Gastroesophageal sphincter (tissue), 4 donors: ENCODE measurements around the gene GNA14. TPM values are rescaled to one million over a fixed set of nuclear protein-coding genes. Genes with fewer than 3 reads are reported as not detected.
A peak's percentile ranks its signal among the peaks of the same experiment; 100 is the strongest.

Experiments
- ATAC-seq: fragments of 150-250 bp; one replicate; pipeline ENCODE4 v1.9.1; 2016; ENCODE audit warnings: mild to moderate bottlenecking, moderate library complexity
- H3K27ac ChIP-seq, 4 donors: fragments of 200-600 bp; sonication (generic) in 3 of 4; 1 replicate in 3 of 4; 2 replicates in 1 of 4; pipeline ENCODE4 v1.5.1; 2016 to 2019
- H3K27me3 ChIP-seq: fragments of 200-600 bp; sonication (generic); one replicate; pipeline ENCODE4 v1.5.1; 2019
- H3K36me3 ChIP-seq, 2 donors: fragments of 200-600 bp; sonication (generic); one replicate each; pipeline ENCODE4 v1.5.1; 2019; ENCODE audit warnings: control low read depth in 1 of 2
- H3K4me1 ChIP-seq, 3 donors: fragments of 200-600 bp; sonication (generic); 1 replicate in 2 of 3; 2 replicates in 1 of 3; pipeline ENCODE4 v1.5.1; 2016 to 2019; ENCODE audit warnings: control low read depth in 2 of 3
- H3K4me3 ChIP-seq, 2 donors: fragments of 200-600 bp; sonication (generic); one replicate each; pipeline ENCODE4 v1.5.1; 2019; ENCODE audit warnings: mild to moderate bottlenecking in 1 of 2, moderate library complexity in 1 of 2
- H3K9me3 ChIP-seq, 3 donors: fragments of 200-600 bp; sonication (generic); one replicate each; pipeline ENCODE4 v1.5.1; 2017 to 2019; ENCODE audit warnings: control low read depth in 2 of 3
- EP300 ChIP-seq: sonication (generic); formaldehyde crosslinking; IDR thresholded peaks from one replicate; pipeline ENCODE4 v1.6.1; 2017; ENCODE audit warnings: antibody characterized with exemption, mild to moderate bottlenecking
- POLR2A ChIP-seq, 2 donors: fragments of 450-650 bp; IDR thresholded peaks; one replicate each; pipeline ENCODE4 v1.6.1; 2017; ENCODE audit warnings: antibody characterized with exemption in 2 of 2, mild to moderate bottlenecking in 2 of 2, moderate library complexity in 1 of 2
- POLR2AphosphoS5 ChIP-seq: sonication (generic); formaldehyde crosslinking; IDR thresholded peaks from one replicate; pipeline ENCODE4 v1.6.1; 2017; ENCODE audit warnings: antibody characterized with exemption
- WGBS, 2 donors: methylation state at CpG; one replicate each; pipeline ENCODE4 v1.1.5; 2018; ENCODE audit warnings: low coverage in 1 of 2; 5-methylcytosine and 5-hydroxymethylcytosine counted together
- total RNA-seq, 4 donors: library from RNA; depleted of rRNA; stranded (reverse); fragments of >200 nt; gene quantifications; one replicate each; pipeline ENCODE4 v1.1.0, GENCODE V29; 2016
- TF ChIP-seq, protein P1 (sequence below), 4 experiments: fragments of 200-600 bp in 2 of 4; fragments of 450-650 bp in 2 of 4; sonication (generic) in 1 of 4; IDR thresholded peaks; one replicate each; pipeline ENCODE4 v1.5.1; 2017 to 2019; ENCODE audit warnings: antibody characterized with exemption in 4 of 4, mild to moderate bottlenecking in 2 of 4, moderate library complexity in 2 of 4

GNA14 gene
- total RNA-seq, 4 donors from 2014 or later = 3.9 to 6.4 (median 5.1) TPM

DNA sequence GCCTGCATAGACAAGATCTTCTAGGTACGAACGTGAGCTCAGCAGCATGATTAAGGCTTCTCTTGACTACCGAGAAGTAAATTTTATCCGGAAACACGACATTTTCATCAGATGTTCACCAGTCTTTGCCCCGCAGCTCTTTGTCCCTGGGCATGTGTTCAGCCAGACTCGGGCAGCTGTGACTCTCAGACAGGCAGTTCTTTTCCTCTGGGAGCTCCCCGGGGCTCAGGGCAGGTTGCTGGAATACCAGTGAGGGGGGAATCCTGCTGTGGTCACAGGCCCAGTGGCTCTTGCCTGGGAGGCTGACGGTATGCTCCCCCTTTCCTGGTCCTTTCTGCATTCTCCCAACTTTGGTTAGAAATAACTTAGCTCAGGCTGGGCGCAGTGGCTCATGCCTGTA lies 186.1 kb downstream of the GNA14 start:
- WGBS, 2 donors = 83 to 88% methylated on average over 2 to 5 of the region's 10 CpGs
- no peak overlapping the region for H3K4me3 ChIP-seq
- H3K9me3 ChIP-seq = no peaks in the 10 kb centered on the region
- H3K27me3 ChIP-seq = no peaks in the 10 kb centered on the region
- ATAC-seq = no peak
- TF ChIP-seq POLR2AphosphoS5 (no peak), POLR2A (IDR thresholded peaks at IDR 0.05) (no peak), EP300 (no peak)
- TF ChIP-seq, protein P1, sequence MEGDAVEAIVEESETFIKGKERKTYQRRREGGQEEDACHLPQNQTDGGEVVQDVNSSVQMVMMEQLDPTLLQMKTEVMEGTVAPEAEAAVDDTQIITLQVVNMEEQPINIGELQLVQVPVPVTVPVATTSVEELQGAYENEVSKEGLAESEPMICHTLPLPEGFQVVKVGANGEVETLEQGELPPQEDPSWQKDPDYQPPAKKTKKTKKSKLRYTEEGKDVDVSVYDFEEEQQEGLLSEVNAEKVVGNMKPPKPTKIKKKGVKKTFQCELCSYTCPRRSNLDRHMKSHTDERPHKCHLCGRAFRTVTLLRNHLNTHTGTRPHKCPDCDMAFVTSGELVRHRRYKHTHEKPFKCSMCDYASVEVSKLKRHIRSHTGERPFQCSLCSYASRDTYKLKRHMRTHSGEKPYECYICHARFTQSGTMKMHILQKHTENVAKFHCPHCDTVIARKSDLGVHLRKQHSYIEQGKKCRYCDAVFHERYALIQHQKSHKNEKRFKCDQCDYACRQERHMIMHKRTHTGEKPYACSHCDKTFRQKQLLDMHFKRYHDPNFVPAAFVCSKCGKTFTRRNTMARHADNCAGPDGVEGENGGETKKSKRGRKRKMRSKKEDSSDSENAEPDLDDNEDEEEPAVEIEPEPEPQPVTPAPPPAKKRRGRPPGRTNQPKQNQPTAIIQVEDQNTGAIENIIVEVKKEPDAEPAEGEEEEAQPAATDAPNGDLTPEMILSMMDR (IDR thresholded peaks at IDR 0.05) = no peak
- H3K4me1 ChIP-seq = peaks cover 0 to 13% (median 0%) of the 10 kb centered on the region in 3 donors
- no peaks in the 10 kb centered on the region for H3K36me3 ChIP-seq
- H3K27ac ChIP-seq = no peak overlapping the region

DNA sequence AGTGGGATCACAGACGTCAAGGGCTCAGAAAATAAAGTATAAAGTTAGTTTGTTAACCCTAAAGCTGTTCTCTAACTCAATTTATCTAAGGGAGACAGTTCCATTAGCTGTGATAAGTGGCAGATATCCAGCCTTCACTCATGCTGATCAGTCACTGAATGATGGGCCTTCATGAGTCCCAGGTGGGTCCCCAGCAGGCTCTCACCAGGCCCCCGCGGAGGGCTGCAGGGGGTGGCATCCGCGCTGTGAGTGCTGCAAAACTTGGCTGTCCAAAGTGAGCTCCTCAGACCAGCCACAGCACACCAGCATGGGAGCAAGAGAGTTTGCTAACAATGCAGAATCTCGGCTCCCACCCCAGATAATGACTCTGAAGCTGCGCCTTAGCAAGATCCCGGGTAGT lies 187.2 kb downstream of the GNA14 start:
- no peak overlapping the region for H3K27ac ChIP-seq
- WGBS, 2 donors = 42 to 64% methylated on average over 2 to 3 of the region's 8 CpGs
- H3K4me3 ChIP-seq = no peak overlapping the region
- H3K27me3 ChIP-seq = no peaks in the 10 kb centered on the region
- ATAC-seq = no peak
- no peak for TF ChIP-seq POLR2A (IDR thresholded peaks at IDR 0.05)
- no peak for TF ChIP-seq EP300
- TF ChIP-seq, protein P1 (IDR thresholded peaks at IDR 0.05) = no peak
- TF ChIP-seq POLR2AphosphoS5 = no peak
- H3K36me3 ChIP-seq = no peaks in the 10 kb centered on the region
- no peaks in the 10 kb centered on the region for H3K9me3 ChIP-seq
- H3K4me1 ChIP-seq = peaks cover 0 to 15% (median 0%) of the 10 kb centered on the region in 3 donors

DNA sequence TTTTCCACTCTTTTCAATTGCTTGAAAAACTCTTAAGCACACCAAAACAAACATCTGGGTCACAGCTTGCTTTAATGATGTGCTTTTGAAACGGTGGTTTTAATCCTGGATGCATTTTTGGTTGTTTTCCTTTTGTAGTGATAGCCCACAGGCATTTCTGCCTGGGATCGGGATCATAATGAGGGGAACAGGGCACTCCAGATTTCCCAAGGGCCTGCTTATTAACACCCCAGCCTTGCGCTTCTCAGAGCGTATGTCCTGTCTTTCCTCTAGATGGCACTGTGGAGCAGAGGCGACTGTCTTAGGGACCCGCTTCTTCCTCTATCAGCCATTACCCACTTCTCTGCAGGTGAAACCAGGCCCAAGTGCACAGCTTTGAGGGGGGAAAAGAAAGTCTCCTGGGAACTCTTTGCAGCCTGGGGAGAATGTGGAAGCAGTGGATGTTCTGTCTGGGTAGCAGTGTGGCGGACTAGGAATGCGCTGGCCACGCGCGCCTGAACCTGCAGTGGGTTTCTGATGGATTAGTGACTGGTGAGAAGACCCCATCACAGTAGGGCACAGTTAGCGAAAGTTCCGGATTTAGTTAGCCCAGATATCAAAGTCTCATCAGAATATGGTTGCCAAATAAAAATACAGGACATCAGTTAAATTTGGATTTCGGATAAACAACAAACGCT lies 190.1 kb downstream of the GNA14 start:
- Histone ChIP-seq H3K36me3 (no peaks in the 10 kb centered on the region), H3K27me3 (no peaks in the 10 kb centered on the region), H3K9me3 (no peaks in the 10 kb centered on the region), H3K4me3 (no peak overlapping the region), H3K27ac (no peak overlapping the region), H3K4me1 (peaks cover 0 to 15% (median 0%) of the 10 kb centered on the region in 3 donors)
- WGBS, 2 donors = 68 to 80% methylated on average over 3 to 11 of the region's 15 CpGs
- TF ChIP-seq, protein P1 (IDR thresholded peaks at IDR 0.05) = peak; percentile 63 to 90 (median 78)
- TF ChIP-seq POLR2A (IDR thresholded peaks at IDR 0.05) (no peak), EP300 (no peak), POLR2AphosphoS5 (no peak)
- peak; percentile 74 for ATAC-seq

DNA sequence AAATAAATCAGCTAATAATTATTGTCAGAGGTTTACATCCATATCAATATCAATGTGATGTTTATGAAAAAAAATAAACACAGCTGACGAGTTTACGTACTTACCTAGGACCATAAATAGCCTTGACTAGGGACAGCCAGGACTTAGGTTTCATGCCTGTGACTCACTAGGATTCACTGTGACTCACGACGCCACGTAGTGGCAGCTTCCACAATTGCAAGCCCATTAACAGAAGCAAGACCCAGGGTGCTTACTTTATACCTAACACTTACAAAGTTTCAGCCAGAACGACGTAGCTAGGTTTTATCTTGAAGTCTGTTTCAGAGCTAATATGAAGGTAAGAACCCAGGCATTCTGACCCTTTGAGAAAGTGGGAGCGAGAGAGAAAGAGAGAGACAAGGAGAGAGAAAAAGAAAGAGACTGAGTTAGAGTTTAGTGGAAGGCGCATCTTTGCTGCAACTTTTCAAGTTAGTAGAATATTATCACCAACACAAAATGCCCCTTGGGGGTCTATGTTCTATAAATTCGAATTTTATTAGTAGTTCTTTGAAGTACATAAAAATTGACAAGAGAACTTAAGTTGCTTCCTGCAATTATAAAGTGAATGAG lies 191.2 kb downstream of the GNA14 start:
- ATAC-seq = peak; percentile 78
- Histone ChIP-seq H3K9me3 (no peaks in the 10 kb centered on the region), H3K4me1 (peaks cover 0 to 15% (median 0%) of the 10 kb centered on the region in 3 donors), H3K36me3 (no peaks in the 10 kb centered on the region), H3K27me3 (no peaks in the 10 kb centered on the region), H3K27ac (no peak overlapping the region), H3K4me3 (no peak overlapping the region)
- TF ChIP-seq, protein P1 (IDR thresholded peaks at IDR 0.05) = peak; percentile 74 to 88 (median 82)
- TF ChIP-seq POLR2AphosphoS5 = peak; percentile 18
- TF ChIP-seq POLR2A (IDR thresholded peaks at IDR 0.05) = no peak
- 15 to 22% methylated on average over 10 of the region's 10 CpGs for WGBS, 2 donors
